Subcutaneous adipose tissue (tissue), 4 donors: ENCODE measurements around the gene KRTAP10-10. TPM values are rescaled to one million over a fixed set of nuclear protein-coding genes. Genes with fewer than 3 reads are reported as not detected.
"Not testable (repeated sequence)": the region's sequence is repeated elsewhere in the genome, so short reads cannot be mapped to it uniquely, and the experiment has no call there.

Experiments
- total RNA-seq, 4 donors: library from RNA; depleted of rRNA; stranded (reverse); fragments of >200 nt; gene quantifications; one replicate each; pipeline ENCODE4 v1.1.0, GENCODE V29; 2016
- TF ChIP-seq, protein P1 (sequence below): fragments of 450-650 bp; IDR thresholded peaks from one replicate; pipeline ENCODE4 v1.5.1; 2016; ENCODE audit warnings: low read depth, mild to moderate bottlenecking, control low read depth, antibody characterized with exemption, moderate library complexity

Gene KRTAP10-10
- total RNA-seq, 4 donors from 2014 or later: not detected

DNA sequence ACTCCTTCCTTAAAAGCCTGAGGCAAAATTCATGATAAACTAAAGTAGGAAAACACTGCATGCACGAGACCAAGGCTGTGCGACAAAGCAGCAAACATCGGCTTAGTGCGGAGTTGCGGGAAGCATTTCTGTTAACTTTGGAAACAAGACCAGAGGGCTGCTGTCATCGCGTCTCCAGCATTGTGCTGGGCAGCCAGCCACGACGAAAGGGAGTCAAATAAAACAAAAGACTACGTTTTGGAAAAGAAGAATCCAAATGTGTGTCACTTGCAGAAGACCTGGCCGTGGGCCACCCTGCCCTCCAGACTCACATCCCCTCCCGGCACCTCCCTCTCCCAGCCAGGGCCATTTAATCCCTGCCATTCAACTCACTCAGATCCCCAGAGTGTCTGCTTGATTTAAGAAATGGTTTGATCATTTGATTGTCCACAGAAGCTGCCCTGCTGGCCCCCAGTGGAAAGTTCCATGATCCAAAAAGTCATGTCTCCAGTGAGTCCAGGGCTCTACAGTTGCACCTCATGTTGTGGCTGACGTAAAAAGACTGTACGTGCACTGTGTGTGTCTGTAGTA lies 6.7 kb downstream of the KRTAP10-10 start:
- TF ChIP-seq, protein P1, sequence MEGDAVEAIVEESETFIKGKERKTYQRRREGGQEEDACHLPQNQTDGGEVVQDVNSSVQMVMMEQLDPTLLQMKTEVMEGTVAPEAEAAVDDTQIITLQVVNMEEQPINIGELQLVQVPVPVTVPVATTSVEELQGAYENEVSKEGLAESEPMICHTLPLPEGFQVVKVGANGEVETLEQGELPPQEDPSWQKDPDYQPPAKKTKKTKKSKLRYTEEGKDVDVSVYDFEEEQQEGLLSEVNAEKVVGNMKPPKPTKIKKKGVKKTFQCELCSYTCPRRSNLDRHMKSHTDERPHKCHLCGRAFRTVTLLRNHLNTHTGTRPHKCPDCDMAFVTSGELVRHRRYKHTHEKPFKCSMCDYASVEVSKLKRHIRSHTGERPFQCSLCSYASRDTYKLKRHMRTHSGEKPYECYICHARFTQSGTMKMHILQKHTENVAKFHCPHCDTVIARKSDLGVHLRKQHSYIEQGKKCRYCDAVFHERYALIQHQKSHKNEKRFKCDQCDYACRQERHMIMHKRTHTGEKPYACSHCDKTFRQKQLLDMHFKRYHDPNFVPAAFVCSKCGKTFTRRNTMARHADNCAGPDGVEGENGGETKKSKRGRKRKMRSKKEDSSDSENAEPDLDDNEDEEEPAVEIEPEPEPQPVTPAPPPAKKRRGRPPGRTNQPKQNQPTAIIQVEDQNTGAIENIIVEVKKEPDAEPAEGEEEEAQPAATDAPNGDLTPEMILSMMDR: no peak

DNA sequence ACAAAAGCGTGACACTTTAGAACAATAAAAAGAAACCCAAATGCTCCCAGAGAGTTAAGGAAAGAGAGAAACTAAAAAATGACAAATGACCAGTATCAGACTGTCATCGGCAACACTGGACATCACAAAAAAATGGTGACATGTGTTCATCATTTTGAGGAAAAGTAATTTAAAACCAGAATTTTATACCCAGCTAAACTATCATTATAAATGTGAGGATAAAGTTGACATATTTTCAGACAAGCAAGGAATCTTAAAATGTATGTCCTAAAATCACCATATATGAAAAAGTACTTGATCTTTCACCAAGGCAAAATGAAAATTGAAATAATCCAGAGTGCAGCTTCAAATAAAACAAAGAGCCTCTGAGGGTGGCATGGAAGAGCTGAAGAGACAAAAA lies 7.7 kb downstream of the KRTAP10-10 start:
- TF ChIP-seq, protein P1: no peak

DNA sequence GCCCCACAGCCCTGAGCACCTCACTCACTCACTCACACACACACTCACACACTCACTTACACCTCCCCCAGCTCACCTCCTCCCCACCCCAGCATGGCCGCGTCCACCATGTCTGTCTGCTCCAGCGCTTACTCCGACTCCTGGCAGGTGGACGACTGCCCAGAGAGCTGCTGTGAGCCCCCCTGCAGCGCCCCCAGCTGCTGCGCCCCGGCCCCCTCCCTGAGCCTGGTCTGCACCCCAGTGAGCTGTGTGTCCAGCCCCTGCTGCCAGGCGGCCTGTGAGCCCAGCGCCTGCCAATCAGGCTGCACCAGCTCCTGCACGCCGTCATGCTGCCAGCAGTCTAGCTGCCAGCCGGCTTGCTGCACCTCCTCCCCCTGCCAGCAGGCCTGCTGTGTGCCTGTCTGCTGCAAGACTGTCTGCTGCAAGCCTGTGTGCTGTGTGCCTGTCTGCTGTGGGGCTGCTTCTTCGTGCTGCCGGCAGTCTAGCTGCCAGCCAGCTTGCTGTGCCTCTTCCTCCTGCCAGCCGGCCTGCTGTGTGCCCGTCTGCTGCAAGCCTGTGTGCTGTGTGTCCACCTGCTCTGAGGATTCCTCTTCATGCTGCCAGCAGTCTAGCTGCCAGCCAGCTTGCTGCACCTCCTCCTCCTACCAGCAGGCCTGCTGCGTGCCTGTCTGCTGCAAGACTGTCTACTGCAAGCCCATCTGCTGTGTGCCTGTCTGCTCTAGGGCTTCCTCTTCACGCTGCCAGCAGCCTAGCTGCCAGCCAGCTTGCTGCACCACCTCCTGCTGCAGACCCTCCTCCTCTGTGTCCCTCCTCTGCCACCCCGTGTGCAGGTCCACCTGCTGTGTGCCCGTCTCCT lies 9.4 kb downstream of the KRTAP10-10 start, which contains the start of gene KRTAP10-11:
Gene KRTAP10-11, plus strand, starts transcription at position 49 of the 856 bp plus-strand sequence. Its CDS starts 45 bp downstream, at position 94.
- TF ChIP-seq, protein P1: not testable (repeated sequence)

DNA sequence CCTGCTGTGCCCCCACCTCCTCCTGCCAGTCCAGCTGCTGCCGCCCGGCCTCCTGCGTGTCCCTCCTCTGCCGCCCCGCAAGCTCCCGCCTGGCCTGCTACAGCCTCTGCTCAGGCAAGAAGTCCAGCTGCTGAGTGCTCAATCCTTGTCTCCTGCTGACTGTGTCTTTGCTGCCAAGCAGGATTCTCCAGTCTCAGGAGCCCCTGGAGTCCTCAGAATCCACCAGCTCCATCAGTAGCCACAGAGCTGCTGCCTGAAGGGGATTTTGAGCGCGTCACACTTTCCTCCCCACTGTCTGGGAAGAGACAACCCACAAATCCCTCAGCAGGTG lies 10.0 kb downstream of the KRTAP10-10 start:
- TF ChIP-seq, protein P1: no peak

DNA sequence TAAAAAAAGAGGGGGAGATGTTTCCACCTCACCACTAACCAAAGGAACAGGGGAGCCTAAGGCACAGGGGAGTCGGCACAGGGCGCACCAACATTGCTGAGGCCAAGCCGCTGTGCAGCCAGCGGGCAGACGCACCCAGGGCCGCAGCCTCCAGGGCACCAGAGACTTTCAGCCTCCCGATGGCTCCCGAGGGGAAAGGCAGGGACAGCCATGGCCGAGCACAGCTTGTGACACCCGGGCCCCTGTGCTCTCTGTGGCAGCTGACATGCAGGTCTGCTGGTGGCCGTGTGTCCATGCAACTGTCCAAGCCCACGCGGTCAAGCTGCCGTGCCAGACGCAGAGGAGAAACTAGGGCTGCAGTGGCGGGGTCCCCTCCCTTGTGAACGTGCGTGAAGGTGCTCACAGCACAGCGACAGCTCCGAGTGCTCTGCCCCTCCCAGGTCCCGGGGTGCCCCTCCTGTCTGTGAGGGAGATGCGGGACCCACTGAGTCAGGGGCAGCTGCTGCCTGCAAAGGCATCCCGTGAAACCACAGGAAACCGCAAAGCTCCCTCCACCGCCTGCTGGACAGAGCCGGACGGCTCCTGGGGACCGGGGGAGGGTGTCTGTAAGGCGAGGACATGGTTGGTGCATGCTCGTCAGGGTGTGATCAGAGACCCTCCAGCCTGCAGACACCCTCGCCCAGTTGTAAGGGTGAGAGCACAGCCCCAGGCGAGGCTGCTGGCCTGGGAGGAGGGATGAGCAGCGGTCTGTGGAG lies 11.6 kb downstream of the KRTAP10-10 start:
- TF ChIP-seq, protein P1: no peak

DNA sequence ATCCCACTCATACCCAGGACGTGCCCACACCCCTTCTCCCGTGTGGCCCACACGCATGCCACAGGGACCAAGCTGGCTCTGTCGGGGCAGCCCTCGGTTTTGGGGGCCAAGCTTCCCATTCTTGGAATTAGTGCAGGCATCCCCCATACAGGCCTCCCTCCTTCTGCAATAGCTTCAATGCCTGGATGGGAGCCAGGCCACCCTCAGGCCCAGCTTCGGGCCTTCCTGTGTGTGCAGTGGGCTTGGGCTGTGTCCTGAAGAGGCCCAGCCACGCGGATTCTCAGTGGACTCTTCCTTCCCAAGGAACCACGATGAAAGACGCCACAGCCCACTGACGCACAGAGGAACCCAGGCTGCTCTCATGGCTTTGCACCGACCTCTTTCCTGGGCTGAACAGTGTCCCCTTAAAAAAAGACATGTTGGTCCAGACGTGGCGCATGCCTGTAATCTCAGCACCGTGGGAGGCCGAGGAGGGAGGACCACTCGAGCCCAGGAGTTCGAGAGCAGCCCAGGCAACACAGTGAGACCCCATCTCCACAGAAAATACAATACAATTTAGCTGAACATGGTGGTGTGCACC lies 12.5 kb downstream of the KRTAP10-10 start:
- TF ChIP-seq, protein P1: no peak
